Measurements from ENCODE around the gene CHCHD4.
"Not testable (repeated sequence)": the region's sequence is repeated elsewhere in the genome, so short reads cannot be mapped to it uniquely, and the experiment has no call there.

CHCHD4 gene

GRCh38 chr3:14082108-14082657 is 42.5 kb downstream of the CHCHD4 start:
- TF ChIP-seq CTCF (IDR thresholded peaks at IDR 0.05; ENCODE audit: insufficient read depth, low read depth, low read length, missing control alignments): no peak
- DNase-seq (ENCODE audit: low read depth): peak; percentile 11
- no peak overlapping the region for H3K4me3 ChIP-seq (ENCODE audit: low read depth, low read length)

GRCh38 chr3:14077310-14077709 is 47.4 kb downstream of the CHCHD4 start:
- H3K4me3 ChIP-seq (ENCODE audit: low read depth, low read length): no peak overlapping the region
- TF ChIP-seq CTCF (IDR thresholded peaks at IDR 0.05; ENCODE audit: insufficient read depth, low read depth, low read length, missing control alignments): no peak
- DNase-seq (ENCODE audit: low read depth): no peak

- not testable (repeated sequence) for DNase-seq (ENCODE audit: low read depth); H3K4me3 ChIP-seq (ENCODE audit: low read depth, low read length)
Measured at GRCh38 chr3:14075233-14075632, 49.4 kb downstream of the CHCHD4 start.

- TF ChIP-seq CTCF (IDR thresholded peaks at IDR 0.05; ENCODE audit: insufficient read depth, low read depth, low read length, missing control alignments): no peak
- no peak overlapping the region for H3K4me3 ChIP-seq (ENCODE audit: low read depth, low read length)
- no peak for DNase-seq (ENCODE audit: low read depth)
Measured at GRCh38 chr3:14064910-14065309, 59.8 kb downstream of the CHCHD4 start.

GRCh38 chr3:14063152-14063551 is 61.5 kb downstream of the CHCHD4 start:
- no peak overlapping the region for H3K4me3 ChIP-seq (ENCODE audit: low read depth, low read length)
- DNase-seq (ENCODE audit: low read depth): no peak
- no peak for TF ChIP-seq CTCF (IDR thresholded peaks at IDR 0.05; ENCODE audit: insufficient read depth, low read depth, low read length, missing control alignments)
